ENCODE data around the gene MRPL24. TPM values are rescaled to one million over a fixed set of nuclear protein-coding genes. Genes with fewer than 3 reads are reported as not detected.

Gene MRPL24
- total and polyA plus RNA-seq, 2 of the 13 experiments (the other 11 are each of a cell fraction or from before 2014, with no cell fraction given), result 38.1 to 42.9 TPM

GRCh38 chr1:156751451-156751756 is 10.5 kb upstream of the MRPL24 start, which contains the start of gene HDGF (continued):
- TF ChIP-seq ZNF567 (CRISPR knock-in tag; IDR thresholded peaks at IDR 0.05; ENCODE audit: borderline replicate concordance) (no peak), ZNF274 (CRISPR knock-in tag; IDR thresholded peaks at IDR 0.05) (no peak), KLF16 (CRISPR knock-in tag; IDR thresholded peaks at IDR 0.05) (no peak), ATF7 (IDR thresholded peaks at IDR 0.05) (no peak), ATF7 (CRISPR knock-in tag; IDR thresholded peaks at IDR 0.05) (no peak), MTF1 (CRISPR knock-in tag; IDR thresholded peaks at IDR 0.05) (no peak), U2AF2 (IDR thresholded peaks at IDR 0.05; ENCODE audit: low read depth, low read length) (no peak), CREB3 (CRISPR knock-in tag; IDR thresholded peaks at IDR 0.05) (no peak), ZNF235 (CRISPR knock-in tag; IDR thresholded peaks at IDR 0.05; ENCODE audit: borderline replicate concordance) (no peak), MATR3 (CRISPR knock-in tag; IDR thresholded peaks at IDR 0.05) (no peak), HNRNPUL1 (IDR thresholded peaks at IDR 0.05; ENCODE audit: low read depth, low read length) (no peak), ZBTB20 (CRISPR knock-in tag; IDR thresholded peaks at IDR 0.05; ENCODE audit: borderline replicate concordance, low read depth) (no peak), ZIK1 (CRISPR knock-in tag; IDR thresholded peaks at IDR 0.05; ENCODE audit: borderline replicate concordance, low read depth) (no peak), ZNF883 (CRISPR knock-in tag; IDR thresholded peaks at IDR 0.05; ENCODE audit: not compliant biosample characterization) (no peak), HNF1B (CRISPR knock-in tag; IDR thresholded peaks at IDR 0.05) (no peak), ZBTB38 (CRISPR knock-in tag; IDR thresholded peaks at IDR 0.05) (no peak), MYC (CRISPR knock-in tag; IDR thresholded peaks at IDR 0.05; ENCODE audit: borderline replicate concordance) (peak; percentile 38; the same call in 1 of the 2 replicates), ZFX (CRISPR knock-in tag; IDR thresholded peaks at IDR 0.05; ENCODE audit: low read depth) (no peak), SIN3B (IDR thresholded peaks at IDR 0.05; ENCODE audit: low read length) (no peak), SP2 (CRISPR knock-in tag; IDR thresholded peaks at IDR 0.05) (no peak), ZBTB10 (CRISPR knock-in tag; IDR thresholded peaks at IDR 0.05; ENCODE audit: borderline replicate concordance) (no peak), HNF1A (IDR thresholded peaks at IDR 0.05; ENCODE audit: low read depth) (no peak), HNF1A (CRISPR knock-in tag; IDR thresholded peaks at IDR 0.05; ENCODE audit: borderline replicate concordance) (no peak)

All from HepG2 (cell line).